ENCODE measurements around the gene ZNF296. TPM values are rescaled to one million over a fixed set of nuclear protein-coding genes. Genes with fewer than 3 reads are reported as not detected.

The ZNF296 gene
- total and polyA plus RNA-seq, 2 of the 13 experiments (the other 11 are each of a cell fraction or from before 2014, with no cell fraction given): 0.26 to 0.62 TPM

GRCh38 chr19:45079063-45079910 is 3.0 kb upstream of the ZNF296 start, which contains the start of gene GEMIN7 (continued):
- TF ChIP-seq HINFP (CRISPR knock-in tag; IDR thresholded peaks at IDR 0.05; ENCODE audit: low read depth) (peak; percentile 90; the same call in 1 of the 2 replicates), SATB2 (CRISPR knock-in tag; IDR thresholded peaks at IDR 0.05) (peak; percentile 97; the same call in 1 of the 2 replicates), ZNF460 (CRISPR knock-in tag; IDR thresholded peaks at IDR 0.05; ENCODE audit: borderline replicate concordance) (peak; percentile 14; the same call in 1 of the 2 replicates), CEBPG (CRISPR knock-in tag; IDR thresholded peaks at IDR 0.05) (0 out of 2 replicates have a peak, but pooled peaks have one; percentile 23), TCF7L2 (IDR thresholded peaks at IDR 0.05; ENCODE audit: low read depth, low read length) (no peak), ZNF124 (CRISPR knock-in tag; IDR thresholded peaks at IDR 0.05) (peak; percentile 84; the same call in 1 of the 2 replicates), PATZ1 (CRISPR knock-in tag; IDR thresholded peaks at IDR 0.05) (peak; percentile 96), MNT (IDR thresholded peaks at IDR 0.05) (peak; percentile 55), ZUFSP (CRISPR knock-in tag; IDR thresholded peaks at IDR 0.05; ENCODE audit: borderline replicate concordance) (no peak), HIVEP1 (CRISPR knock-in tag; IDR thresholded peaks at IDR 0.05) (0 out of 2 replicates have a peak, but pooled peaks have one; percentile 31), MYC (CRISPR knock-in tag; IDR thresholded peaks at IDR 0.05; ENCODE audit: borderline replicate concordance) (peak; percentile 100), ZNF253 (CRISPR knock-in tag; IDR thresholded peaks at IDR 0.05; ENCODE audit: borderline replicate concordance) (peak; percentile 82; the same call in 1 of the 2 replicates)
- TF ChIP-seq, protein P1, sequence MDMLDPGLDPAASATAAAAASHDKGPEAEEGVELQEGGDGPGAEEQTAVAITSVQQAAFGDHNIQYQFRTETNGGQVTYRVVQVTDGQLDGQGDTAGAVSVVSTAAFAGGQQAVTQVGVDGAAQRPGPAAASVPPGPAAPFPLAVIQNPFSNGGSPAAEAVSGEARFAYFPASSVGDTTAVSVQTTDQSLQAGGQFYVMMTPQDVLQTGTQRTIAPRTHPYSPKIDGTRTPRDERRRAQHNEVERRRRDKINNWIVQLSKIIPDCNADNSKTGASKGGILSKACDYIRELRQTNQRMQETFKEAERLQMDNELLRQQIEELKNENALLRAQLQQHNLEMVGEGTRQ (IDR thresholded peaks at IDR 0.05; ENCODE audit: low read depth, low read length): peak; percentile 37; the same call in 1 of the 2 replicates
- TF ChIP-seq, protein P1 (CRISPR knock-in tag; IDR thresholded peaks at IDR 0.05; ENCODE audit: borderline replicate concordance): peak; percentile 49; the same call in 1 of the 2 replicates
- TF ChIP-seq, protein P2, sequence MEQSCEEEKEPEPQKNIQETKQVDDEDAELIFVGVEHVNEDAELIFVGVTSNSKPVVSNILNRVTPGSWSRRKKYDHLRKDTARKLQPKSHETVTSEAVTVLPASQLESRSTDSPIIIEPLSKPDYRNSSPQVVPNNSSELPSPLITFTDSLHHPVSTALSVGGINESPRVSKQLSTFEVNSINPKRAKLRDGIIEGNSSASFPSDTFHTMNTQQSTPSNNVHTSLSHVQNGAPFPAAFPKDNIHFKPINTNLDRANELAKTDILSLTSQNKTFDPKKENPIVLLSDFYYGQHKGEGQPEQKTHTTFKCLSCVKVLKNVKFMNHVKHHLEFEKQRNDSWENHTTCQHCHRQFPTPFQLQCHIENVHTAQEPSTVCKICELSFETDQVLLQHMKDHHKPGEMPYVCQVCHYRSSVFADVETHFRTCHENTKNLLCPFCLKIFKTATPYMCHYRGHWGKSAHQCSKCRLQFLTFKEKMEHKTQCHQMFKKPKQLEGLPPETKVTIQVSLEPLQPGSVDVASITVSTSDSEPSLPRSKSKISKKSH (CRISPR knock-in tag; IDR thresholded peaks at IDR 0.05; ENCODE audit: borderline replicate concordance): peak; percentile 60; the same call in 1 of the 2 replicates
